H7 (cell line): ENCODE results near the gene RUSF1. TPM values are rescaled to one million over a fixed set of nuclear protein-coding genes. Genes with fewer than 3 reads are reported as not detected.
A peak's percentile ranks its signal among the peaks of the same experiment; 100 is the strongest.
"Not testable (repeated sequence)": the region's sequence is repeated elsewhere in the genome, so short reads cannot be mapped to it uniquely, and the experiment has no call there.

Experiments used
- DNase-seq: peaks from one replicate; pipeline ENCODE4 v3.0.0; 2012
- H3K27me3 ChIP-seq: 2 replicates; pipeline ENCODE4 v1.6.0; 2011; ENCODE audit warnings: mild to moderate bottlenecking, low read length; ENCODE audit not compliant: control insufficient read depth, insufficient read depth
- H3K36me3 ChIP-seq: replicated peaks from 2 replicates; pipeline ENCODE4 v1.5.1; 2011; ENCODE audit warnings: low read length; ENCODE audit not compliant: control insufficient read depth, insufficient read depth
- H3K4me3 ChIP-seq: 2 replicates; pipeline ENCODE4 v1.5.1; 2011; ENCODE audit warnings: low read depth, mild to moderate bottlenecking, control low read depth, low read length, moderate library complexity; ENCODE audit not compliant: insufficient read depth
- total RNA-seq: library from RNA; depleted of rRNA; stranded (reverse); fragments of >200 nt; shearing (Covaris generic); gene quantifications from 2 replicates; pipeline ENCODE4 v1.2.3, GENCODE V29; 2014

Gene RUSF1
- total RNA-seq, 1 experiment from 2014 or later: 44.7 TPM

- H3K4me3 ChIP-seq: peak within 1 kb of the TSS; percentile 50
- peaks cover 33% of the 10 kb centered on the region for H3K27me3 ChIP-seq
- peak; percentile 63 for DNase-seq
- H3K36me3 ChIP-seq: no peaks in the 10 kb centered on the region
Observed at GRCh38 chr16:31527734-31528274, 19.6 kb upstream of the RUSF1 start, which contains the start of gene AHSP. Gene AHSP (plus strand): TSS chr16:31527900. CDS start chr16:31528140, 240 bp downstream.

- Histone ChIP-seq H3K27me3 (peaks cover 21% of the 10 kb centered on the region), H3K4me3 (no peak overlapping the region), H3K36me3 (no peaks in the 10 kb centered on the region)
- no peak for DNase-seq
Observed at GRCh38 chr16:31525113-31525512, 16.9 kb upstream of the RUSF1 start.

DNA sequence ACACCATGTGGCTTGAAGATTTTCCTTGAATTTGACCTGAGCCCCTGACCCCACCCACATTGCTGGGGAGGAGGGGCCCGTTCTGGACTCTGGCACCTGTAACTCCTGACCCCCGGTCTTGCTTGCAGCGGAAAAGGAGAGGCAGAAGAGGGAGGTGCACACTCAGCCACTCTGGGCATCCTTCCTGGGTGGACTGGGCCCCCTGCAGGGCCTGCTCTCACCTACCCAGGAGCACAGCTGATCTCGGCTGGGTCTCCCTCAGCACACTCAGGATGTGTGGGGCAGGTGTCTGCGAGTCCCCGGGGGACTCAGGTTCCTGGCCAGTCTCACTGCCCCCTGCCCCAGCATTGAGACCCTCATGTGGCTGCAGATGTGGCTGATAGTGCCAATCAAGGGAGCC lies 15.6 kb upstream of the RUSF1 start:
- H3K4me3 ChIP-seq, H3K27me3 ChIP-seq, DNase-seq, H3K36me3 ChIP-seq: not testable (repeated sequence)

DNA sequence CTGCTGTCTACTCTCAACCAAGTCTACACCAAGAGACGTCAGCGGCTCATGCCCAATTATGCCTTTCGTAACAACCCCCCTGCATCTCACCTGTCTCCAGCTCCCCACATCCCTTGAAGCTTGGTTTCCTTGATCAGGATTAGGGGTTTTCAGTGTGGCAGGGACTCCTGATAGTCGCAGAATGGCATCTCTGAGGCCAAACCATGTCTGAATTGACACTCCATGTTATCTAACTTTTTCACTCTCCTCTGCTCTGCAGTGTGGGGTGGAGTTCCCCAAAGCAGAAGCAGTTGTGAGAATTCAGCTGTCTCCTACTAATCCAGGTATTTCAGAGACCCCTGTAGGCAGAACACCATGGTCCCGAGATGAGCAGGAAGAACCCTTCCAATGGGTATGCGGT lies 13.9 kb upstream of the RUSF1 start:
- H3K36me3 ChIP-seq: no peaks in the 10 kb centered on the region
- H3K27me3 ChIP-seq: no peaks in the 10 kb centered on the region
- DNase-seq: no peak
- no peak overlapping the region for H3K4me3 ChIP-seq

- no peak for DNase-seq
- H3K36me3 ChIP-seq: no peaks in the 10 kb centered on the region
- no peak overlapping the region for H3K4me3 ChIP-seq
- H3K27me3 ChIP-seq: no peaks in the 10 kb centered on the region
Observed at GRCh38 chr16:31521368-31521767, 13.2 kb upstream of the RUSF1 start.

DNA sequence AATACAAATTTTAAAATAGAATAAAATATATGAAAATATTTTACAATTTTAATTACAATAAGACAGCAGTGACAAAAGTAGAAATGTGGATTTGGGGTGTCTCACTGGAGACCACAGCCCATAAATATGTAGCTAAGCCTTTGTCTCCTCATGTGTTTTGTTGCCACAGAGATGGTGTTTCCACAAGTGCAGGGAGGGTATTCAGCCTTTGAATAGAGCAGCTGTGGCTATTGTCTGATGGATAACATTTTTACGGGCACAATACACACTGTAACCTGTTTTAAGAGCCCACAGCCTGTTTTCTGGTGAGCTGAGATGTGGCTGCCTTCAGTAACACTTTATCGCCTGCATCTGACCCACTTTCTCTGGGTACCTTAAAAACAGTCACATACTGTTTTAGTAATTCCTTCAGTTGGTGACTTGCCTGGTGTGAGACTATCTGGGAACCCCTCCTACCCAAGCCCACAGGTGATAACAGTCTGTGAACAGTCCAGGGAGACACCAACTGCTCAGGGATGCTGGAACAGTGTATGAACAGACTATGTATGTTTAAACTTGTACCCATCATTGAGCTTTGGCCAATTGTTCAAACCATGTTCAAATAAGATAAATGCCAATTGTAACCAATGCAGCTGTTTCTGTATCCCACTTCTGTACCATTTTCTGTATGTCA lies 11.7 kb upstream of the RUSF1 start:
- no peaks in the 10 kb centered on the region for H3K36me3 ChIP-seq
- no peak for DNase-seq
- H3K27me3 ChIP-seq: no peaks in the 10 kb centered on the region
- no peak overlapping the region for H3K4me3 ChIP-seq

DNA sequence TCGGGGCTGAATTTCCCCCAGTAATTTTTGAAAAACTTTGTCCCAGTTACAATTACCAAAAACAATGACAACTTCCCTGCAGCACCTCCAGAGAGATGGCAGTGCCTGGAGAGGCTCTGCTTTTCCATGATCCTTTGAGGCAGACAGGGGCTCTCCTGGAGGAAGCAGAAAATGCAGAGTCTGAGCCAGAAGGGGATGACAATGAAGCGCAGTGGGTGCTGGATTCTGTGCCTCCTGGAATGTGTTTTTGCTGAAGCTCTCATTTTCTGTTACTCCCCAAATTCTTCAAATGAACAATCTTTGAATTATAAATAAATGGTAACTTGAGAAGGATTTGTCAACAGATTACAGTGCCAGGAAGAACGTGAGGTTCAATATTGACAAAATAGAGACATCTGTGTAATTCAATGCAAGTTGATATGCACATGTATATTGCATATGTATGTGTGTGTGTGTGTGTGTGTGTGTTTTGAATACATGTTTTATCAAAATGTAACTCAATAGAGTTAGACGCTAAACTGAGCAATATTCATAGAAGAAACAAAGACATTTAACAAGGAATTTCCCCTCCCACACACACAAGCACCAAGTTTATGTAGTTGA lies 9.7 kb upstream of the RUSF1 start:
- no peak for DNase-seq
- no peaks in the 10 kb centered on the region for H3K27me3 ChIP-seq
- H3K4me3 ChIP-seq: no peak overlapping the region
- H3K36me3 ChIP-seq: no peaks in the 10 kb centered on the region

GRCh38 chr16:31513884-31514283 lies 5.7 kb upstream of the RUSF1 start:
- H3K27me3 ChIP-seq: no peaks in the 10 kb centered on the region
- DNase-seq: no peak
- no peak overlapping the region for H3K4me3 ChIP-seq
- no peaks in the 10 kb centered on the region for H3K36me3 ChIP-seq

- Histone ChIP-seq H3K4me3 (no peak overlapping the region), H3K27me3 (no peaks in the 10 kb centered on the region), H3K36me3 (no peaks in the 10 kb centered on the region)
- no peak for DNase-seq
Observed at GRCh38 chr16:31513126-31513525, 4.9 kb upstream of the RUSF1 start.

DNA sequence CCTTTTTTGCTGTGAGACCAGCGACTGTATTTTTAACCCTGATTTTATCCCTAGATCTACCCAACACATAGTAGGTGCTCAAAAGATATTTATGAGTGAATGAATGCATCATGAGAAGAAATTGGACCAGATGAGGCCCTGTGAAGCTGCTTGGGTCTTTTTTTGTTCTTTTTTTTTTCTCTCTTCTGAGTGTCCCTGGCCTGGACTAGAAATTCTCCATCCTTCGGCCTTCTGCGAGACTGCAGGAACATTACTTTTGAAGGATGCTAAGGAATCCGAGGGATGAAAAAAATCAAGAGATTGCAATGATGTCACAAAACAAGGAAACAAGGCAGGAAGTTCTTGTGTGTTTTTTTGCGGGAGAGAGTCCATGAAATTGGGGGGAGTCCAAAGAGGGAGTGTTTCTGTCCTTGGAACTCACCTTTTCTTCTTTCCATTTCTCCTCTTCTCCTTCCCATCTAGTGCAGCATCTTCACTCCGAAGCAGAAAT lies 560 bp upstream of the RUSF1 start:
- Histone ChIP-seq H3K36me3 (no peaks in the 10 kb centered on the region), H3K4me3 (peak overlapping the region; percentile 94), H3K27me3 (no peaks in the 10 kb centered on the region)
- no peak for DNase-seq

DNA sequence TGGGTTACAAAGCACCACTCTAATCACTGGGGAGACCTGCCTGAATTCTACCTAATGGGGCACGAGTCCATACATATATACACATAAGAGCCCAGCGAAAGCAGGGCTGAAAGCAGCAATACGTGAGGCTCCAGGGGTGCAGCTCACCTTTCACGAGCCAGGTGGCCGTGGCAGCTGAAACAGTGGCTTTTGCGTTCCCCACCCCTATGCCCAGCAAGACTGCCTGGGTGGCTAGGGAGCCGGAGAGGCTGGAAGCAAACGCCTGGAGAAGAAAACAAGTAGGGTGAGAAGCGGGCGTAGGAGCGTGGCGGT lies 618 bp downstream of the RUSF1 start:
- no peak for DNase-seq
- Histone ChIP-seq H3K27me3 (no peaks in the 10 kb centered on the region), H3K36me3 (no peaks in the 10 kb centered on the region), H3K4me3 (peak overlapping the region; percentile 94)

DNA sequence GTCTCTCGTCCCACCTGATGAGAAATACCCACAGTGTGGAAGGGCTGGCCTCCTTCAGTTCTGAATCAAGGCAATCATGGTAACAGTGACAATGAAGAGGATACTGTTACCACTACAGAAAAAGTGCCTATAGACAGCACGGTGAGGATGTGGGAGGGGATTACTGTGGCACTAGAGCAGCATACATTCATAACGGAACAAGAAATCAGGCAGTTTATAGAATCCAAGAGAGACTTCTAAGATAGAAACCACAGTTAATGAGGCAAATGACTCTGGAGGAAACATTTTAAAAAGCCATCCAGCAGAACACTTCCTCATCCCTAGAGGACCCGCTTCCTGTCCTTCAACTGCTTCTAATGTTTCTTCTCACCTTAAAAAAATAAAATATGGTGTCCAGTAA lies 2.7 kb downstream of the RUSF1 start:
- DNase-seq: no peak
- no peaks in the 10 kb centered on the region; the same call in 1 of the 2 replicates for H3K36me3 ChIP-seq
- no peak overlapping the region for H3K4me3 ChIP-seq
- H3K27me3 ChIP-seq: no peaks in the 10 kb centered on the region

GRCh38 chr16:31504159-31504558 lies 4.0 kb downstream of the RUSF1 start:
- Histone ChIP-seq H3K4me3 (no peak overlapping the region), H3K27me3 (no peaks in the 10 kb centered on the region), H3K36me3 (peaks cover 3% of the 10 kb centered on the region)
- DNase-seq: no peak

DNA sequence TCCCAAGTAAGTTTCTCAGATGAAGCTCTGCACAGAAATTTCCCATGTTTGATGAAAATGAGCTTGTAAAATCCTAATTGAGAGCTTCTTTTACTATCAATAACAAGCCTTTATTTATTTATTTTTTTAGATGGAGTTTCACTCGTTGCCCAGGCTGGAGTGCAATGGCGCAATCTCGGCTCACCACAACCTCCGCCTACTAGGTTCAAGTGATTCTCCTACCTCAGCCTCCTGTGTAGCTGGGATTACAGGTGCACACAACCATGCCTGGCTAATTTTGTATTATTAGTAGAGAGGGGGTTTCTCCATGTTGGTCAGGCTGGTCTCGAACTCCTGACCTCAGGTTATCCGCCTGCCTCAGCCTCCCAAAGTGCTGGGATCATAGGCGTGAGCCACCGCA lies 4.6 kb downstream of the RUSF1 start:
- not testable (repeated sequence) for DNase-seq, H3K4me3 ChIP-seq, H3K27me3 ChIP-seq, H3K36me3 ChIP-seq

GRCh38 chr16:31502981-31503380 lies 5.2 kb downstream of the RUSF1 start:
- no peaks in the 10 kb centered on the region for H3K27me3 ChIP-seq
- DNase-seq: no peak
- H3K36me3 ChIP-seq: peaks cover 6% of the 10 kb centered on the region
- no peak overlapping the region for H3K4me3 ChIP-seq
